Glomerular visceral epithelial cell (primary cell): ENCODE data around the gene JUN.
A peak's percentile ranks its signal among the peaks of the same experiment; 100 is the strongest.

ENCODE experiments used
- DNase-seq: peaks from one replicate; pipeline ENCODE4 v3.0.0-alpha.2; 2016; ENCODE audit errors: extremely low spot score

The JUN gene

GRCh38 chr1:58783993-58784757, at the start of gene JUN:
TSS of gene JUN (minus strand) at chr1:58784047. CDS start at chr1:58783070, 977 bp downstream.
- DNase-seq: peak; percentile 100

GRCh38 chr1:58833166-58833565, 49.3 kb upstream of the JUN start:
- DNase-seq: no peak

- no peak for DNase-seq
Observed at GRCh38 chr1:58830291-58830690, 46.4 kb upstream of the JUN start.

GRCh38 chr1:58829866-58830265, 46.0 kb upstream of the JUN start:
- peak; percentile 34 for DNase-seq

- no peak for DNase-seq
Observed at GRCh38 chr1:58827298-58827697, 43.5 kb upstream of the JUN start.

GRCh38 chr1:58824753-58825389, 41.0 kb upstream of the JUN start:
- DNase-seq: no peak

- DNase-seq: peak; percentile 82
Observed at GRCh38 chr1:58823481-58824010, 39.7 kb upstream of the JUN start.

GRCh38 chr1:58821309-58821708, 37.5 kb upstream of the JUN start:
- DNase-seq: no peak

GRCh38 chr1:58818976-58819375, 35.1 kb upstream of the JUN start:
- DNase-seq: no peak

- DNase-seq: peak; percentile 85
Observed at GRCh38 chr1:58818075-58818474, 34.2 kb upstream of the JUN start.

- no peak for DNase-seq
Observed at GRCh38 chr1:58816747-58817221, 32.9 kb upstream of the JUN start.

GRCh38 chr1:58816072-58816746, 32.4 kb upstream of the JUN start:
- peak; percentile 93 for DNase-seq

- peak; percentile 67 for DNase-seq
Observed at GRCh38 chr1:58815686-58816071, 31.8 kb upstream of the JUN start.

- peak; percentile 93 for DNase-seq
Observed at GRCh38 chr1:58815069-58815685, 31.3 kb upstream of the JUN start.

- no peak for DNase-seq
Observed at GRCh38 chr1:58814251-58815068, 30.6 kb upstream of the JUN start.

GRCh38 chr1:58813801-58814200, 30.0 kb upstream of the JUN start:
- no peak for DNase-seq

GRCh38 chr1:58813361-58813760, 29.5 kb upstream of the JUN start:
- no peak for DNase-seq

- no peak for DNase-seq
Observed at GRCh38 chr1:58812926-58813325, 29.1 kb upstream of the JUN start.

GRCh38 chr1:58812468-58812867, 28.6 kb upstream of the JUN start:
- no peak for DNase-seq

- DNase-seq: no peak
Observed at GRCh38 chr1:58811303-58811702, 27.5 kb upstream of the JUN start.

GRCh38 chr1:58809325-58810010, 25.6 kb upstream of the JUN start:
- DNase-seq: no peak
